ENCODE results near the gene KLHDC2.
"Not testable (repeated sequence)": the region's sequence is repeated elsewhere in the genome, so short reads cannot be mapped to it uniquely, and the experiment has no call there.

KLHDC2 gene

GRCh38 chr14:49781040-49781439 lies 13.1 kb downstream of the KLHDC2 start:
- not testable (repeated sequence) for H3K27ac ChIP-seq (ENCODE audit: low read length); H3K9me3 ChIP-seq (ENCODE audit: control insufficient read depth in 2 of 2, low read length in 2 of 2); H3K4me1 ChIP-seq (ENCODE audit: control insufficient read depth, insufficient read depth, low read length); H3K4me3 ChIP-seq (ENCODE audit: low read length in 2 of 2); H3K9ac ChIP-seq (ENCODE audit: low read length in 2 of 2); H3K27me3 ChIP-seq (ENCODE audit: control insufficient read depth in 1 of 2, insufficient read depth in 2 of 2, low read length in 2 of 2)
- H3K36me3 ChIP-seq (ENCODE audit: control insufficient read depth in 2 of 2, insufficient read depth in 2 of 2, low read length in 2 of 2) = peaks cover 39 to 54% of the 10 kb centered on the region in 2 donors

DNA sequence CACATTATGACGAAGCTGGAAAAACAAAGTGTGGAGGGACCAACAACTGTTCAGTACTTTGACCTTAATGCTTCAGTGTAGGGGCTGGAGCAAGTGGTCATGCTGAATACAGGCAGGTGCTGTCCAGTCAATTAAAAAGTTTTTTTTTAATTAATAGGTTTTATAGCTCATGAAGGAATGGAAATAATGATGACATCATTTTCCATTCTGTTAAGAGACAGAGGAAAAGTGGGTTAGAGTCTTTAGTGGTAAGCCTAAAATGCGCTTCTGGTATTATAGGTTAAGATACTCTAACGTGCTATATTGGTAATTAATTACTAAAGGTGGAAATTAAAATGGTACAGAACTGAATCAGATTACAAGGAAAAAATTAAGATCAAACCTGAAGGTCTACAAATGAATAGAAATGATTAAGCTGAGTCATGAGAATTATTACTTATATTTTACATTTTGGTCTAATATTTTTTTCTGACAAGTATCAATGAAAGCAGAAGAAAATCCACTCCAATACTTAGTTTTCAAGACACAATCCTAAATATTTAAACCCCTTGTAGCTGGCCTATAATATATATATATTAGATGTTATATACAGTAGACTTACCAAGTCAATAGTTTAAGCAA lies 15.6 kb downstream of the KLHDC2 start:
- Histone ChIP-seq H3K27me3 (ENCODE audit: control insufficient read depth in 1 of 2, insufficient read depth in 2 of 2, low read length in 2 of 2) (no peaks in the 10 kb centered on the region), H3K36me3 (ENCODE audit: control insufficient read depth in 2 of 2, insufficient read depth in 2 of 2, low read length in 2 of 2) (peaks cover 49 to 61% of the 10 kb centered on the region in 2 donors)

GRCh38 chr14:49786315-49786714 lies 18.4 kb downstream of the KLHDC2 start:
- no peaks in the 10 kb centered on the region for H3K4me1 ChIP-seq (ENCODE audit: control insufficient read depth, insufficient read depth, low read length)
- no peaks in the 10 kb centered on the region for H3K9me3 ChIP-seq (ENCODE audit: control insufficient read depth in 2 of 2, low read length in 2 of 2)
- H3K27ac ChIP-seq (ENCODE audit: low read length) = no peak overlapping the region
- no peak overlapping the region for H3K4me3 ChIP-seq (ENCODE audit: low read length in 2 of 2)
- peaks cover 49 to 56% of the 10 kb centered on the region in 2 donors for H3K36me3 ChIP-seq (ENCODE audit: control insufficient read depth in 2 of 2, insufficient read depth in 2 of 2, low read length in 2 of 2)
- no peaks in the 10 kb centered on the region for H3K27me3 ChIP-seq (ENCODE audit: control insufficient read depth in 1 of 2, insufficient read depth in 2 of 2, low read length in 2 of 2)
- no peak overlapping the region for H3K9ac ChIP-seq (ENCODE audit: low read length in 2 of 2)

More for the DNA sequence above, 15.6 kb downstream of the KLHDC2 start:
- Histone ChIP-seq H3K4me1 (ENCODE audit: control insufficient read depth, insufficient read depth, low read length) (no peaks in the 10 kb centered on the region), H3K27ac (ENCODE audit: low read length) (no peak overlapping the region), H3K9me3 (ENCODE audit: control insufficient read depth in 2 of 2, low read length in 2 of 2) (no peaks in the 10 kb centered on the region), H3K4me3 (ENCODE audit: low read length in 2 of 2) (no peak overlapping the region), H3K9ac (ENCODE audit: low read length in 2 of 2) (no peak overlapping the region)

DNA sequence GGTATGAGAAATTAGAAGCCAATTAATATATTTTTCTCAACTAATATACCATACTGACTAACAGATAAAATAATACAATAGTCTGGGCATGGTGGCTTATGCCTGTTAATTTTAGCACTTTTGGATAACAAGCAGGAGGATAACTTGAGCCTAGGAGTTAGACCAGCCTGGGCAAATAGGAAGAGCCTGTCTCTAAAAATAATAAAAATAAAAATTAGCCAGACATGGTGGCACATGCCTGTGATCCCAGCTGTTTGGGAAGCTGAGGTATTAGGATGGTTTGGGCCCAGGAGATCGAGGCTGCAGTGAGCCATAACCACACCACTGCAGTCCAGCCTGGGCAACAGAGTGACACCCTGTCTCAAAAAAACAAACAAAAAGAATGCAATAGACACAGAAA lies 24.7 kb downstream of the KLHDC2 start:
- H3K27me3 ChIP-seq (ENCODE audit: control insufficient read depth in 1 of 2, insufficient read depth in 2 of 2, low read length in 2 of 2) = no peaks in the 10 kb centered on the region
- no peaks in the 10 kb centered on the region for H3K9me3 ChIP-seq (ENCODE audit: control insufficient read depth in 2 of 2, low read length in 2 of 2)
- no peak overlapping the region for H3K27ac ChIP-seq (ENCODE audit: low read length)
- no peak overlapping the region for H3K9ac ChIP-seq (ENCODE audit: low read length in 2 of 2)
- H3K4me1 ChIP-seq (ENCODE audit: control insufficient read depth, insufficient read depth, low read length) = no peaks in the 10 kb centered on the region
- no peak overlapping the region for H3K4me3 ChIP-seq (ENCODE audit: low read length in 2 of 2)
- peaks cover 32 to 36% of the 10 kb centered on the region in 2 donors for H3K36me3 ChIP-seq (ENCODE audit: control insufficient read depth in 2 of 2, insufficient read depth in 2 of 2, low read length in 2 of 2)

DNA sequence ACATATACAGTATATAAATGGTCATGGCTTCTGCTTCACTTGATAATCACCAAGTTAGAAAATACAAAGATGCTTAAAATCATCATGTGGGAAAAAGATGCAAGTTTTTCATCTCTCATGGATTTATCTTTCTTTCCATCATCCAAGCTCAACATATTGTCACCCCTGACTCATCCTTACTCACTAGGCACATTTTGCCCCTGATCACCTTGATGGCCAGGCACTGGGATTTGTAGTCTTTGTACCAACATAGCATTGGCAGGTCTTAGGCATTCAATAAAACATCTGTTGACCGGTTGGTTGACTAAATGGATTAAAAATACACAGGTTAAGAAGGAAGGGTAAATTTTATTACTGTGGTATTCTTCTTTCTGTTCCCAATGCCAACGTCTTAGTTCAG lies 28.1 kb downstream of the KLHDC2 start:
- no peak overlapping the region for H3K4me3 ChIP-seq (ENCODE audit: low read length in 2 of 2)
- H3K36me3 ChIP-seq (ENCODE audit: control insufficient read depth in 2 of 2, insufficient read depth in 2 of 2, low read length in 2 of 2) = peaks cover 40 to 41% of the 10 kb centered on the region in 2 donors

GRCh38 chr14:49808780-49809179 lies 40.8 kb downstream of the KLHDC2 start:
- Histone ChIP-seq H3K27ac (ENCODE audit: low read length) (no peak overlapping the region), H3K4me3 (ENCODE audit: low read length in 2 of 2) (no peak overlapping the region), H3K27me3 (ENCODE audit: control insufficient read depth in 1 of 2, insufficient read depth in 2 of 2, low read length in 2 of 2) (no peaks in the 10 kb centered on the region), H3K4me1 (ENCODE audit: control insufficient read depth, insufficient read depth, low read length) (no peaks in the 10 kb centered on the region), H3K9ac (ENCODE audit: low read length in 2 of 2) (no peak overlapping the region), H3K36me3 (ENCODE audit: control insufficient read depth in 2 of 2, insufficient read depth in 2 of 2, low read length in 2 of 2) (peaks cover 28 to 32% of the 10 kb centered on the region in 2 donors), H3K9me3 (ENCODE audit: control insufficient read depth in 2 of 2, low read length in 2 of 2) (no peaks in the 10 kb centered on the region)

More for the DNA sequence above, 28.1 kb downstream of the KLHDC2 start:
- Histone ChIP-seq H3K9me3 (ENCODE audit: control insufficient read depth in 2 of 2, low read length in 2 of 2) (no peaks in the 10 kb centered on the region), H3K27ac (ENCODE audit: low read length) (no peak overlapping the region), H3K4me1 (ENCODE audit: control insufficient read depth, insufficient read depth, low read length) (no peaks in the 10 kb centered on the region), H3K9ac (ENCODE audit: low read length in 2 of 2) (no peak overlapping the region), H3K27me3 (ENCODE audit: control insufficient read depth in 1 of 2, insufficient read depth in 2 of 2, low read length in 2 of 2) (no peaks in the 10 kb centered on the region)

- H3K9ac ChIP-seq (ENCODE audit: low read length in 2 of 2); H3K4me1 ChIP-seq (ENCODE audit: control insufficient read depth, insufficient read depth, low read length); H3K9me3 ChIP-seq (ENCODE audit: control insufficient read depth in 2 of 2, low read length in 2 of 2); H3K27ac ChIP-seq (ENCODE audit: low read length); H3K4me3 ChIP-seq (ENCODE audit: low read length in 2 of 2); H3K27me3 ChIP-seq (ENCODE audit: control insufficient read depth in 1 of 2, insufficient read depth in 2 of 2, low read length in 2 of 2): not testable (repeated sequence)
- peaks cover 30 to 43% of the 10 kb centered on the region in 2 donors for H3K36me3 ChIP-seq (ENCODE audit: control insufficient read depth in 2 of 2, insufficient read depth in 2 of 2, low read length in 2 of 2)
These were observed 48.2 kb downstream of the KLHDC2 start for GRCh38 chr14:49816118-49816517.

DNA sequence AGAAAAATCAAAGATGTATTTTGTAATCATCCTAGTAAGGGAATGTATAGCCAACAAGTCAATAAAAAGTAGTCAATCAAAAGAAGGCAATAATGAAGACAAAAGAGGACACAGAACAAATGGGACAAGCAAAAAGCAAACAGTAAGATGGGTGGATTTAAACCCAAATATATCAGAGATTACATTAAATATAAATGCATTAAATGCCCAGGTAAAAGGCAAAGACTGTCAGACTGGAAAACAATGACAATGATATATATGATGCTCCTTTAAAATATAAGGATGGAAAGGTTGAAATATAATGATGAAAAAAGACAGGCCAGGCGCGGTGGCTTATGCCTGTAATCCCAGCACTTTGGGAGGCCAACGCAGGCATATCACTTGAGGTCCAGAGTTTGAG lies 48.9 kb downstream of the KLHDC2 start:
- Histone ChIP-seq H3K9ac (ENCODE audit: low read length in 2 of 2) (no peak overlapping the region), H3K36me3 (ENCODE audit: control insufficient read depth in 2 of 2, insufficient read depth in 2 of 2, low read length in 2 of 2) (peaks cover 27 to 40% of the 10 kb centered on the region in 2 donors), H3K4me3 (ENCODE audit: low read length in 2 of 2) (no peak overlapping the region), H3K27me3 (ENCODE audit: control insufficient read depth in 1 of 2, insufficient read depth in 2 of 2, low read length in 2 of 2) (no peaks in the 10 kb centered on the region), H3K4me1 (ENCODE audit: control insufficient read depth, insufficient read depth, low read length) (no peaks in the 10 kb centered on the region), H3K27ac (ENCODE audit: low read length) (no peak overlapping the region), H3K9me3 (ENCODE audit: control insufficient read depth in 2 of 2, low read length in 2 of 2) (peaks cover 0 to 2% of the 10 kb centered on the region in 2 donors)

DNA sequence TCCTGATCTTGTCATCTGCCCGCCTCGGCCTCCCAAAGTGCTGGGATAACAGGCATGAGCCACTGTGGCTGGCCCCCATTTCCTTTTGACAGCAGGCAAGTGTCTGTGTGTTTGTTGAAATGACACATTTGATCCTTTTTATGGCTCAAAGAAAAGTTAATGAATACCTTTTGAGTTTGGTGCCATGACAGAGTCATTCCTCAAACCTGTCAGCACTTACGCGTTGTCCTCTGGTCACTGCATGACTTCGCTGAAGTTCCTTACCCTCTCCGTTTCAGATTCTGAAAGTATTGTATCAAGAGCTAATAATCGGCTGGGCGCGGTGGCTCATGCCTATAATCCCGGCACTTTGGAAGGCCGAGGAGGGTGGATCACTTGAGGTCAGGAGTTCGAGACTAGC lies 52.2 kb downstream of the KLHDC2 start:
- H3K9ac ChIP-seq (ENCODE audit: low read length in 2 of 2) = no peak overlapping the region
- H3K4me3 ChIP-seq (ENCODE audit: low read length in 2 of 2) = no peak overlapping the region
- no peaks in the 10 kb centered on the region for H3K27me3 ChIP-seq (ENCODE audit: control insufficient read depth in 1 of 2, insufficient read depth in 2 of 2, low read length in 2 of 2)
- H3K9me3 ChIP-seq (ENCODE audit: control insufficient read depth in 2 of 2, low read length in 2 of 2) = peaks cover 0 to 2% of the 10 kb centered on the region in 2 donors
- no peaks in the 10 kb centered on the region for H3K4me1 ChIP-seq (ENCODE audit: control insufficient read depth, insufficient read depth, low read length)
- H3K27ac ChIP-seq (ENCODE audit: low read length) = no peak overlapping the region
- H3K36me3 ChIP-seq (ENCODE audit: control insufficient read depth in 2 of 2, insufficient read depth in 2 of 2, low read length in 2 of 2) = peaks cover 21 to 30% of the 10 kb centered on the region in 2 donors

DNA sequence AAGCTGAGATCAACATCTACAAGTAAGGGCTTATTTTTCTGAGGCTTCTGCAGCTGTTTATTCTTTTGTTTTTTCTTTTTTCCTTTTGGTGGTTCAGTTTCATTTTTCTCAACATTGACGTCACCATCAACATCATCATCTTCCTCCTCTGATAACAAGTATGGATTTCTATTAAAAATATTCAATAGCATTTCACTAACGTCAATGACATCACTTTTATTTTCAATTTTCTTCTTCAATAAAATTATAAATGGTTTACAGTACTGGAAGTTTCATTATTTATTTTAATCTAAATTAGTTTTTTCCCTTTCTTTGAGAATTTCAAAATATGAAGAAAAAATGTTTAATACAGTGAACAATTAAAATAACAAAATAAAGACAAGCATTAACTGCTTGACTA lies 60.7 kb downstream of the KLHDC2 start:
- Histone ChIP-seq H3K27me3 (ENCODE audit: control insufficient read depth in 1 of 2, insufficient read depth in 2 of 2, low read length in 2 of 2) (no peaks in the 10 kb centered on the region), H3K4me1 (ENCODE audit: control insufficient read depth, insufficient read depth, low read length) (no peaks in the 10 kb centered on the region), H3K36me3 (ENCODE audit: control insufficient read depth in 2 of 2, insufficient read depth in 2 of 2, low read length in 2 of 2) (peaks cover 30 to 42% of the 10 kb centered on the region in 2 donors), H3K9ac (ENCODE audit: low read length in 2 of 2) (no peak overlapping the region), H3K4me3 (ENCODE audit: low read length in 2 of 2) (no peak overlapping the region), H3K9me3 (ENCODE audit: control insufficient read depth in 2 of 2, low read length in 2 of 2) (no peaks in the 10 kb centered on the region), H3K27ac (ENCODE audit: low read length) (no peak overlapping the region)

Measured in stomach smooth muscle (tissue), 2 donors.